ENCODE data around the gene TTC7B.

DNA sequence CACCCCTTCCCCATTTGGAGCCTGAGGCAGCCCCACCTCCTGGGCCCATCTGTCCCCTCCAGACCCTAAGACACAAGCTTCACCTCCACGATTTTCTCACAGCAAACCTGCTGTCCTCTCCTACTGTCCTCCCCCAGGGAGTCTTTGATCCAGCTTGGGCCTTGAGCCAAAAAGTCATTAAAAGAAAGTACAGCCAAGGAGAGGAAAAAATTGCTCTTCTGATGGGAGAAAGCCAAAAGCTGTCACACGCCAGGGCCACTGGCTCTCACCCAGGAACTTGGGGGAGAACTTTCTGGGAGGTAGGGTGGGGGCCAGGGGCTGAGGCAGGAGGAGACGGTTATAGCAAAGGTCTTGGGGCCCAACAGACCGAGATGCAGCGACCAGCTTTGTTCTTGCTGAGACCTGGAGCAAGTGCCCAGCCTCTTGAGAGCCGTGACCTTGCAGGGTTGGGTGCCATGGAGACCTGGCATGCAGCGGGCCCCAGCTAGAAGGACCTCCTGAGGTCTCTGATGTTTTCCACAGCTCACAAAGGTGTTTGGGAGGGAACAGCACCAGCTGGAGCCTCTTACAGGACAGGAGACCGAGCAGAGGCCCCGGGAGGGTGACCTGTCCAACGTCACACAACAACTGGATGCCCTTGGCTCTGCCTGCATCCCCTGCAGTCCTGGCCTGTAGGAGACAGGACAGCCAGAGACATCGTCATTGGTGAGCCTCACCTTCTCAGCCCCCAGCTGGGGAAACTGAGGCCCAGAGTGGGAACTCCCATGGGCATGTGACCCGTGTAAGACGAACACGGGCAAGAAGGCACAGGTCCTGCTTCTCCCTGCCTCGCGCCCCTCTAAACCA is 294.9 kb downstream of the TTC7B start:
- no peak for TF ChIP-seq POLR2A (IDR thresholded peaks at IDR 0.05; ENCODE audit: extremely low read depth, insufficient read length)
- TF ChIP-seq, protein P1, sequence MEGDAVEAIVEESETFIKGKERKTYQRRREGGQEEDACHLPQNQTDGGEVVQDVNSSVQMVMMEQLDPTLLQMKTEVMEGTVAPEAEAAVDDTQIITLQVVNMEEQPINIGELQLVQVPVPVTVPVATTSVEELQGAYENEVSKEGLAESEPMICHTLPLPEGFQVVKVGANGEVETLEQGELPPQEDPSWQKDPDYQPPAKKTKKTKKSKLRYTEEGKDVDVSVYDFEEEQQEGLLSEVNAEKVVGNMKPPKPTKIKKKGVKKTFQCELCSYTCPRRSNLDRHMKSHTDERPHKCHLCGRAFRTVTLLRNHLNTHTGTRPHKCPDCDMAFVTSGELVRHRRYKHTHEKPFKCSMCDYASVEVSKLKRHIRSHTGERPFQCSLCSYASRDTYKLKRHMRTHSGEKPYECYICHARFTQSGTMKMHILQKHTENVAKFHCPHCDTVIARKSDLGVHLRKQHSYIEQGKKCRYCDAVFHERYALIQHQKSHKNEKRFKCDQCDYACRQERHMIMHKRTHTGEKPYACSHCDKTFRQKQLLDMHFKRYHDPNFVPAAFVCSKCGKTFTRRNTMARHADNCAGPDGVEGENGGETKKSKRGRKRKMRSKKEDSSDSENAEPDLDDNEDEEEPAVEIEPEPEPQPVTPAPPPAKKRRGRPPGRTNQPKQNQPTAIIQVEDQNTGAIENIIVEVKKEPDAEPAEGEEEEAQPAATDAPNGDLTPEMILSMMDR (IDR thresholded peaks at IDR 0.05; ENCODE audit: low read depth, low read length): no peak
- TF ChIP-seq, protein P2, sequence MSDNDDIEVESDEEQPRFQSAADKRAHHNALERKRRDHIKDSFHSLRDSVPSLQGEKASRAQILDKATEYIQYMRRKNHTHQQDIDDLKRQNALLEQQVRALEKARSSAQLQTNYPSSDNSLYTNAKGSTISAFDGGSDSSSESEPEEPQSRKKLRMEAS (IDR thresholded peaks at IDR 0.05; ENCODE audit: low read depth, low read length): no peak

Data from NB4 (cell line).